ENCODE data around the gene ANAPC2.

- no peak for TF ChIP-seq SP1 (IDR thresholded peaks at IDR 0.05)
- no peak for TF ChIP-seq ARNT (IDR thresholded peaks at IDR 0.05)
- TF ChIP-seq TARDBP (IDR thresholded peaks at IDR 0.05) = no peak
- no peak for TF ChIP-seq FOXM1 (IDR thresholded peaks at IDR 0.05; ENCODE audit: borderline replicate concordance)
- TF ChIP-seq PKNOX1 (IDR thresholded peaks at IDR 0.05) = no peak
- TF ChIP-seq FOXK2 (IDR thresholded peaks at IDR 0.05) = no peak
- no peak for TF ChIP-seq BHLHE40 (IDR thresholded peaks at IDR 0.05; ENCODE audit: borderline replicate concordance)
- no peak for TF ChIP-seq ELF4 (IDR thresholded peaks at IDR 0.05)
- TF ChIP-seq SUZ12 (IDR thresholded peaks at IDR 0.05) = no peak
- no peak for TF ChIP-seq ZNF384 (IDR thresholded peaks at IDR 0.05)
- TF ChIP-seq LEF1 (IDR thresholded peaks at IDR 0.05; ENCODE audit: borderline replicate concordance) = no peak
- no peak for TF ChIP-seq NFRKB (IDR thresholded peaks at IDR 0.05)
- TF ChIP-seq HDGF (IDR thresholded peaks at IDR 0.05; ENCODE audit: borderline replicate concordance) = no peak
- no peak for TF ChIP-seq FOXA1 (IDR thresholded peaks at IDR 0.05)
These were observed 13.0 kb upstream of the ANAPC2 start for GRCh38 chr9:137201205-137201868.

All from HEK293T (cell line).